Measurements from ENCODE around the gene SNTB2. TPM values are rescaled to one million over a fixed set of nuclear protein-coding genes. Genes with fewer than 3 reads are reported as not detected.
"Not testable (repeated sequence)": the region's sequence is repeated elsewhere in the genome, so short reads cannot be mapped to it uniquely, and the experiment has no call there.

SNTB2 gene
- total RNA-seq, 1 experiment from 2014 or later: 50.6 TPM

GRCh38 chr16:69145658-69146057 lies 41.3 kb upstream of the SNTB2 start:
- no peak for DNase-seq
- no TSS peak for BruUV-seq (replicated peaks)
- no peaks in the 10 kb centered on the region for H3K27me3 ChIP-seq (replicated peaks; ENCODE audit: control insufficient read depth, insufficient read depth, low read length)
- no peak overlapping the region for H3K4me3 Mint-ChIP-seq (ENCODE audit: unreplicated experiment)
- CTCF ChIA-PET: no interaction called here
- H3K4me1 ChIP-seq: no peaks in the 10 kb centered on the region
- TF ChIP-seq CTCF (IDR thresholded peaks at IDR 0.05; ENCODE audit: insufficient read depth in 1 of 2, low read depth in 1 of 2, low read length in 1 of 2, severe bottlenecking in 1 of 2, unreplicated experiment in 1 of 2): no peak
- intact Hi-C loops (cut with micrococcal nuclease; ENCODE audit: unreplicated experiment): no loop called here
- H3K9me3 ChIP-seq: no peaks in the 10 kb centered on the region
- no peaks in the 10 kb centered on the region for H3K4me1 Mint-ChIP-seq (ENCODE audit: low read depth, unreplicated experiment)
- peaks cover 9% of the 10 kb centered on the region for H3K36me3 ChIP-seq (ENCODE audit: control insufficient read depth, insufficient read depth, low read length)
- H3K9me3 Mint-ChIP-seq (ENCODE audit: unreplicated experiment): no peaks in the 10 kb centered on the region
- no peak overlapping the region for H3K27ac Mint-ChIP-seq (ENCODE audit: unreplicated experiment)
- H3K4me3 ChIP-seq (ENCODE audit: low read depth, low read length): no peak overlapping the region
- no peaks in the 10 kb centered on the region for H3K27me3 Mint-ChIP-seq (ENCODE audit: insufficient read depth, unreplicated experiment)
- POLR2A ChIA-PET: interaction anchor here (0.7 kb wide), 1 partner anchor 15 kb away, joined by 5 read pairs; no protein-coding TSS in a partner anchor
- peaks cover 88% of the 10 kb centered on the region for H3K36me3 Mint-ChIP-seq (ENCODE audit: insufficient read depth, unreplicated experiment)

- H3K4me3 Mint-ChIP-seq (ENCODE audit: unreplicated experiment); H3K9me3 Mint-ChIP-seq (ENCODE audit: unreplicated experiment); H3K4me1 ChIP-seq; H3K27ac Mint-ChIP-seq (ENCODE audit: unreplicated experiment); H3K4me3 ChIP-seq (ENCODE audit: low read depth, low read length); H3K36me3 ChIP-seq (ENCODE audit: control insufficient read depth, insufficient read depth, low read length); POLR2A ChIA-PET; H3K9me3 ChIP-seq; H3K27me3 ChIP-seq (replicated peaks; ENCODE audit: control insufficient read depth, insufficient read depth, low read length); DNase-seq; BruUV-seq (replicated peaks); H3K4me1 Mint-ChIP-seq (ENCODE audit: low read depth, unreplicated experiment); H3K27me3 Mint-ChIP-seq (ENCODE audit: insufficient read depth, unreplicated experiment): not testable (repeated sequence)
- CTCF ChIA-PET: interaction anchor here (1.0 to 1.4 kb wide), 11 partner anchors 38 to 605 kb away, joined by 3 to 13 read pairs (median 5); partner anchors contain the start of genes COG8, NOB1 and SNTB2
- intact Hi-C loops (cut with micrococcal nuclease; ENCODE audit: unreplicated experiment): loop anchor here (1.0 kb wide), 1 partner anchor 138 kb away; no protein-coding TSS in a partner anchor
- H3K36me3 Mint-ChIP-seq (ENCODE audit: insufficient read depth, unreplicated experiment): peaks cover 83% of the 10 kb centered on the region
Measured at GRCh38 chr16:69149621-69150020, 37.3 kb upstream of the SNTB2 start.

GRCh38 chr16:69150146-69150865 lies 36.7 kb upstream of the SNTB2 start:
- Histone ChIP-seq H3K4me3 (ENCODE audit: low read depth, low read length) (no peak overlapping the region), H3K27me3 (replicated peaks; ENCODE audit: control insufficient read depth, insufficient read depth, low read length) (no peaks in the 10 kb centered on the region), H3K4me1 (no peaks in the 10 kb centered on the region), H3K36me3 (ENCODE audit: control insufficient read depth, insufficient read depth, low read length) (peaks cover 7% of the 10 kb centered on the region), H3K9me3 (no peaks in the 10 kb centered on the region)
- Mint-ChIP-seq H3K4me3 (ENCODE audit: unreplicated experiment) (no peak overlapping the region), H3K9me3 (ENCODE audit: unreplicated experiment) (no peaks in the 10 kb centered on the region), H3K27ac (ENCODE audit: unreplicated experiment) (no peak overlapping the region), H3K27me3 (ENCODE audit: insufficient read depth, unreplicated experiment) (no peaks in the 10 kb centered on the region), H3K36me3 (ENCODE audit: insufficient read depth, unreplicated experiment) (peaks cover 83% of the 10 kb centered on the region), H3K4me1 (ENCODE audit: low read depth, unreplicated experiment) (no peaks in the 10 kb centered on the region)
- peak; percentile 63 to 81 for DNase-seq
- TF ChIP-seq CTCF (IDR thresholded peaks at IDR 0.05; ENCODE audit: insufficient read depth in 1 of 2, low read depth in 1 of 2, low read length in 1 of 2, severe bottlenecking in 1 of 2, unreplicated experiment in 1 of 2): peak; percentile 71 to 77
- BruUV-seq (replicated peaks): no TSS peak
- ChIA-PET POLR2A (interaction anchor here (0.6 kb wide), 3 partner anchors 17 to 201 kb away, joined by 3 to 9 read pairs (median 5); no protein-coding TSS in a partner anchor), CTCF (interaction anchor here (0.6 to 1.4 kb wide), 20 partner anchors 10 to 604 kb away, joined by 3 to 13 read pairs (median 4); partner anchors contain the start of genes COG8, NOB1 and SNTB2)
- intact Hi-C loops (cut with micrococcal nuclease; ENCODE audit: unreplicated experiment): loop anchor here (1.0 kb wide), 1 partner anchor 137 kb away; no protein-coding TSS in a partner anchor
